ENCODE results near the gene MOBP. TPM values are rescaled to one million over a fixed set of nuclear protein-coding genes. Genes with fewer than 3 reads are reported as not detected.

MOBP gene
- total RNA-seq, 3 donors from 2014 or later = 0.44 to 1.4 (median 0.92) TPM

GRCh38 chr3:39548282-39548681 lies 80.8 kb downstream of the MOBP start:
- H3K4me1 ChIP-seq (ENCODE audit: low read depth) = no peaks in the 10 kb centered on the region
- no peaks in the 10 kb centered on the region for H3K9me3 ChIP-seq
- ATAC-seq (no peak), DNase-seq (no peak)
- TF ChIP-seq CTCF (IDR thresholded peaks at IDR 0.05) = no peak
- H3K36me3 ChIP-seq (ENCODE audit: low read depth) = no peaks in the 10 kb centered on the region
- intact Hi-C loops (cut with DNase I, micrococcal nuclease) = no loop called here
- H3K4me3 ChIP-seq = no peak overlapping the region

GRCh38 chr3:39550354-39551051 lies 83.0 kb downstream of the MOBP start:
- intact Hi-C loops (cut with DNase I, micrococcal nuclease) = no loop called here
- Histone ChIP-seq H3K36me3 (ENCODE audit: low read depth) (no peaks in the 10 kb centered on the region), H3K4me3 (no peak overlapping the region), H3K9me3 (no peaks in the 10 kb centered on the region), H3K4me1 (ENCODE audit: low read depth) (no peaks in the 10 kb centered on the region)
- no peak for TF ChIP-seq CTCF (IDR thresholded peaks at IDR 0.05)
- no peak for DNase-seq
- ATAC-seq = no peak

Other genes with a start within 250 kb of the MOBP start
- gene CX3CR1, start 187.6 kb upstream of the MOBP start, total RNA-seq = under 1 TPM; 0.67 to 0.94 (median 0.70) TPM
- gene CCR8, start 138.0 kb upstream of the MOBP start, total RNA-seq = under 1 TPM in 1 of 3 donors, not detected in 2; 0.36 TPM
- gene SLC25A38, start 84.3 kb upstream of the MOBP start, total RNA-seq = 10 to 100 TPM; 29.3 to 35.3 (median 34.4) TPM
- gene RPSA, start 61.0 kb upstream of the MOBP start, total RNA-seq = 1,000 to 10,000 TPM in 1 of 3 donors, 100 to 1,000 TPM in 2; 692 to 1,050 (median 908) TPM